Measurements from ENCODE around the gene STARD13.
A peak's percentile ranks its signal among the peaks of the same experiment; 100 is the strongest.

The STARD13 gene

GRCh38 chr13:33110713-33111413 lies 174.7 kb downstream of the STARD13 start:
- TF ChIP-seq CTCF (IDR thresholded peaks at IDR 0.05; ENCODE audit: borderline replicate concordance, control extremely low read depth, extremely low read depth, insufficient read depth, missing control alignments), result no peak
- peak; percentile 44 for DNase-seq (ENCODE audit: low spot score)
- in situ Hi-C loops (cut with MboI; ENCODE audit: low sequenced_read_pairs, unreplicated experiment), result no loop called here

- no peak for TF ChIP-seq CTCF (IDR thresholded peaks at IDR 0.05; ENCODE audit: borderline replicate concordance, control extremely low read depth, extremely low read depth, insufficient read depth, missing control alignments)
- in situ Hi-C loops (cut with MboI; ENCODE audit: low sequenced_read_pairs, unreplicated experiment), result no loop called here
- DNase-seq (ENCODE audit: low spot score), result no peak
Observed at GRCh38 chr13:33110386-33110712, 175.2 kb downstream of the STARD13 start.

- TF ChIP-seq CTCF (IDR thresholded peaks at IDR 0.05; ENCODE audit: borderline replicate concordance, control extremely low read depth, extremely low read depth, insufficient read depth, missing control alignments), result peak; percentile 55
- no peak for DNase-seq (ENCODE audit: low spot score)
- in situ Hi-C loops (cut with MboI; ENCODE audit: low sequenced_read_pairs, unreplicated experiment), result no loop called here
Observed at GRCh38 chr13:33109801-33110200, 175.8 kb downstream of the STARD13 start.

- DNase-seq (ENCODE audit: low spot score), result no peak
- in situ Hi-C loops (cut with MboI; ENCODE audit: low sequenced_read_pairs, unreplicated experiment), result no loop called here
- no peak for TF ChIP-seq CTCF (IDR thresholded peaks at IDR 0.05; ENCODE audit: borderline replicate concordance, control extremely low read depth, extremely low read depth, insufficient read depth, missing control alignments)
Observed at GRCh38 chr13:33109271-33109697, 176.3 kb downstream of the STARD13 start.

- DNase-seq (ENCODE audit: low spot score), result no peak
- TF ChIP-seq CTCF (IDR thresholded peaks at IDR 0.05; ENCODE audit: borderline replicate concordance, control extremely low read depth, extremely low read depth, insufficient read depth, missing control alignments), result no peak
- in situ Hi-C loops (cut with MboI; ENCODE audit: low sequenced_read_pairs, unreplicated experiment), result no loop called here
Observed at GRCh38 chr13:33108620-33109019, 176.9 kb downstream of the STARD13 start.

- TF ChIP-seq CTCF (IDR thresholded peaks at IDR 0.05; ENCODE audit: borderline replicate concordance, control extremely low read depth, extremely low read depth, insufficient read depth, missing control alignments), result no peak
- no peak for DNase-seq (ENCODE audit: low spot score)
- in situ Hi-C loops (cut with MboI; ENCODE audit: low sequenced_read_pairs, unreplicated experiment), result no loop called here
Observed at GRCh38 chr13:33107361-33107760, 178.2 kb downstream of the STARD13 start.

All from GM13976 (cell line).